Heart right ventricle (tissue), 16 donors: ENCODE measurements around the gene CACNB2. TPM values are rescaled to one million over a fixed set of nuclear protein-coding genes. Genes with fewer than 3 reads are reported as not detected.

Experiments used
- ATAC-seq, 8 donors: fragments of 200-7000 bp; cut with Tn5 transposase; one replicate each; pipeline ENCODE4 v1.9.1; 2020; ENCODE audit warnings: mild to moderate bottlenecking in 8 of 8, moderate library complexity in 8 of 8, moderate number of reproducible peaks in 1 of 8
- DNase-seq, 2 donors: peaks; one replicate each; pipeline ENCODE4 v3.0.0-alpha.2; 2020
- H3K27ac ChIP-seq, 10 donors: fragments of 200-600 bp; sonication (generic) in 2 of 10; one replicate each; pipeline versions ENCODE4 v1.5.0 to v1.8.0; 2020 to 2022; ENCODE audit warnings: mild to moderate bottlenecking in 3 of 10
- H3K27me3 ChIP-seq, 7 donors: fragments of 200-600 bp; one replicate each; pipeline ENCODE4 v1.8.0; 2021 to 2022; ENCODE audit warnings: mild to moderate bottlenecking in 2 of 7
- H3K36me3 ChIP-seq, 9 donors: fragments of 200-600 bp; sonication (generic) in 1 of 9; one replicate each; pipeline versions ENCODE4 v1.5.0 to v1.8.0; 2020 to 2022; ENCODE audit warnings: mild to moderate bottlenecking in 2 of 9
- H3K4me1 ChIP-seq, 9 donors: fragments of 200-600 bp; sonication (generic) in 1 of 9; one replicate each; pipeline versions ENCODE4 v1.5.0 to v1.8.0; 2020 to 2022; ENCODE audit warnings: mild to moderate bottlenecking in 4 of 9
- H3K4me3 ChIP-seq, 10 donors: fragments of 200-600 bp; sonication (generic) in 2 of 10; one replicate each; pipeline versions ENCODE4 v1.5.0 to v1.8.0; 2020 to 2022; ENCODE audit warnings: mild to moderate bottlenecking in 7 of 10, moderate library complexity in 2 of 10
- H3K9me3 ChIP-seq, 11 donors: fragments of 200-600 bp in 10 of 11; sonication (generic) in 2 of 11; one replicate each; pipeline versions ENCODE4 v1.5.0 to v1.8.0; 2013 to 2022; ENCODE audit warnings: mild to moderate bottlenecking in 2 of 11, control low read depth in 1 of 11, moderate library complexity in 1 of 11
- CTCF ChIP-seq, 9 donors: fragments of 200-600 bp; sonication (generic) in 2 of 9; IDR thresholded peaks; one replicate each; pipeline versions ENCODE4 v1.5.0 to v1.8.0; 2021 to 2022; ENCODE audit warnings: antibody characterized with exemption in 9 of 9, mild to moderate bottlenecking in 5 of 9, moderate library complexity in 1 of 9
- WGBS, 2 donors: extraction: QIAGEN DNeasy Blood & Tissue Kit; methylation state at CpG; one replicate each; pipeline ENCODE4 v1.1.7; 2013; ENCODE audit warnings: inconsistent platforms in 1 of 2; 5-methylcytosine and 5-hydroxymethylcytosine counted together
- intact Hi-C, 10 donors: fragments of 100-400 bp; cut with DNase I; formaldehyde crosslinking; loops; one replicate each; pipeline versions ENCODE4 v1.11.1 to v1.14.2; 2022
- polyA plus RNA-seq, 2 donors: library from polyadenylated mRNA; stranded (reverse); fragments of 200-250 nt; gene quantifications; one replicate each; pipeline ENCODE4 v1.2.3, GENCODE V29; 2013
- total RNA-seq, 10 donors: library from RNA; stranded (reverse); fragmentation: NEBNext Ultra II Directional in 3 of 10; extraction: Animal tissue kit (Norgen Biotek cat#: 25700) in 3 of 10; gene quantifications; one replicate each; pipeline versions ENCODE4 v1.2.1 to v1.2.4, GENCODE V29; 2021 to 2023
- donor health status: Arrhythmogenic right ventricular cardiomyopathy.
- donor health status: ischemic (EF 13 %, LVEDD 7.1; RV severe dilation, severe dysfunction).
- donor health status: healthy with polysubstance abuse.
- donor health status: DM: no; HTN: yes; CAD: no.
- donor health status: DM: no; HTN: no; CAD: no.
- donor health status: ischemic (EF 25% LVEDD 6.9; RV normal size, moderate dysfunction).
- donor health status: ischemic (EF 25% LVEDD 5.7; RV mildly dilated, moderate dysfunction).
- donor health status: healthy.
- donor health status: DM: yes; HTN: yes; CAD: no.
- donor health status: Ischemic cardiomyopathy.
- donor health status: ischemic (EF 35%, LVEDD 5.7; RV mildly dilated, moderate dysfunction).
- donor health status: nonischemic (EF 11% LVEDD 7.7; RV severe dilation, severe dysfunction).
- donor health status: DM: yes; HTN: yes; CAD: no.
- donor health status: PGD.
- donor health status: ischemic (EF 29% LVEDD 5.4; RV normal size, mild dysfunction).
- donor health status: nonischemic (EF 23%, LVEDD 6.1; RV moderate dilation, normal function).

Gene CACNB2
- total and polyA plus RNA-seq, 12 donors: 8.9 to 71.1 (median 36.7) TPM

DNA sequence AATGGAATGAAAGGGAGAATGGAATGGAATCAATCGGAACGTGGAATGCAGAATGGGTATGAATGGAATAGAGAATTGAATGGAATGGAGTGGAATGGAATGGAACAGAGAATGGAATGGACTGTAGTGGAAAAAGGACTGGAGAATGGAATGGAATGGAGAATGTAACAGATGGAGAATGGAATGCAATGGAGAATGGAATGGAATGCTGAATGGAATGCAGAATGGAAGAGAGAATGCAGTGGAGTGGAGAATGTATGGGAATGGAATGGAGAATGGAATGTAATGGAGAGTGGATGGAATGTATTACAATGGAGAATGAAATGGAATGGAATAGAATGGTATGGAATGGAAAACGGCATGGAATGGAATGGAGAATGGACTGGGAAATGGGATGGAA is 414.3 kb downstream of the CACNB2 start:
- intact Hi-C loops: no loop called here
- Histone ChIP-seq H3K27me3 (no peaks in the 10 kb centered on the region), H3K4me3 (no peak overlapping the region), H3K27ac (no peak overlapping the region), H3K36me3 (peaks cover 0 to 80% (median 7%) of the 10 kb centered on the region in 9 donors), H3K9me3 (peaks cover 0 to 56% (median 0%) of the 10 kb centered on the region in 11 donors), H3K4me1 (no peaks in the 10 kb centered on the region)
- no peak for ATAC-seq
- TF ChIP-seq CTCF (IDR thresholded peaks at IDR 0.05): no peak
- 96 to 98% methylated on average over 3 of the region's 3 CpGs for WGBS, 2 donors
- no peak for DNase-seq

DNA sequence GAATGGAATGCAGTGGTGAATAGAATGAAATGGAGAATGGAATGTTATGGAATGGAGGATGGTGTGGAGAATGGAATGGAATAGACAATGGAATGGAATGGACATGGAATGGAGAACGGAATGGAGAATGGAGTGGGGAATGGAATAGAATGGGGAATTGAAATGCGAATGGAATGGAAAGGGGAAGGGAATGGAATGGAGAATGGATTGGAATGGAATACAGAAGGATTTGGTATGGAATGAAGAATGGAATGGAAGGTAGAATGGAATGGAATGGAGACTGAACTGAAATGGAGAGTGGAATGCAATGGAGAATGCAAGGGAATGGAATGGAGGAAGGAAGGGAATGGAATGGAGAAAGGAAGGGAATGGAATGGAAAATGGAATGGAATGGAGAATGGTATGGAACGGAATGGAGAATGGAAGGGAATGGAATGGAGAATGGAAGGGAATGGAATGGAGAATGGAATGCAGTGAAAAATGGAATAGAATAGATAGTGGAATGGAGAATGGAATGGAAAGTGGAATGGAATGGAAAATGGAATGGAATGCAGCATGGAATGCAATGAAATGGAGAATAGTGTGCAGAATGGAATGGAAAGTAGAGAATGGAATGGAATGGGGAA is 416.4 kb downstream of the CACNB2 start:
- intact Hi-C loops: no loop called here
- peaks cover 0 to 77% (median 7%) of the 10 kb centered on the region in 9 donors for H3K36me3 ChIP-seq

GRCh38 chr10:18557960-18558359 is 417.7 kb downstream of the CACNB2 start:
- peaks cover 0 to 83% (median 7%) of the 10 kb centered on the region in 9 donors for H3K36me3 ChIP-seq
- H3K27ac ChIP-seq: no peak overlapping the region
- WGBS, 2 donors: 95 to 100% methylated on average over 1 of the region's 1 CpG
- TF ChIP-seq CTCF (IDR thresholded peaks at IDR 0.05): no peak
- intact Hi-C loops: no loop called here
- no peak for ATAC-seq
- H3K9me3 ChIP-seq: peaks cover 0 to 83% (median 0%) of the 10 kb centered on the region in 11 donors
- H3K4me3 ChIP-seq: no peak overlapping the region
- no peaks in the 10 kb centered on the region for H3K27me3 ChIP-seq
- no peak for DNase-seq
- H3K4me1 ChIP-seq: no peaks in the 10 kb centered on the region

More for the DNA sequence above, 416.4 kb downstream of the CACNB2 start:
- TF ChIP-seq CTCF (IDR thresholded peaks at IDR 0.05): no peak
- DNase-seq: no peak
- H3K27ac ChIP-seq: no peak overlapping the region
- H3K9me3 ChIP-seq: peaks cover 0 to 71% (median 0%) of the 10 kb centered on the region in 11 donors
- no peaks in the 10 kb centered on the region for H3K4me1 ChIP-seq
- ATAC-seq: no peak
- 99% methylated on average over 3 of the region's 3 CpGs for WGBS, 2 donors
- no peak overlapping the region for H3K4me3 ChIP-seq
- no peaks in the 10 kb centered on the region for H3K27me3 ChIP-seq

- no peak for ATAC-seq
- no peak for DNase-seq
- no peak for TF ChIP-seq CTCF (IDR thresholded peaks at IDR 0.05)
- Histone ChIP-seq H3K4me3 (no peak overlapping the region), H3K27me3 (no peaks in the 10 kb centered on the region), H3K36me3 (peaks cover 0 to 46% (median 3%) of the 10 kb centered on the region in 9 donors), H3K4me1 (no peaks in the 10 kb centered on the region), H3K27ac (no peak overlapping the region), H3K9me3 (peaks cover 0 to 90% (median 0%) of the 10 kb centered on the region in 11 donors)
- WGBS, 2 donors: 97 to 99% methylated on average over 8 of the region's 8 CpGs
- intact Hi-C loops: no loop called here
Observed at GRCh38 chr10:18561861-18562551, 421.8 kb downstream of the CACNB2 start.
